K562 (cell line): ENCODE data around the gene TMPRSS11B. TPM values are rescaled to one million over a fixed set of nuclear protein-coding genes. Genes with fewer than 3 reads are reported as not detected.

ENCODE experiments used
- ATAC-seq: fragments of 200-7000 bp; cut with Tn5 transposase; 3 replicates; pipeline ENCODE4 v1.9.1; 2020; ENCODE audit warnings: moderate library complexity
- BruUV-seq: library from RNA; stranded (reverse); fragments of 400-500 nt; replicated peaks from 2 replicates; lab custom pipeline; 2021; lab: Mats Ljungman, UMichigan
- CTCF ChIA-PET: fragments of 300-600 bp; formaldehyde crosslinking; extraction: SDS; loops from one replicate; lab custom pipeline; 2021; ENCODE audit warnings: low intra/inter-chr PET ratio; lab: Yijun Ruan, JAX
- POLR2A ChIA-PET: fragments of 300-600, 350-650 bp; sonication (Branson Sonifier 250); formaldehyde crosslinking; extraction: SDS; loops from one replicate; lab custom pipeline; 2021; ENCODE audit warnings: antibody characterized with exemption, inconsistent platforms; lab: Yijun Ruan, JAX
- DNase-seq, 4 experiments: peaks; one replicate each; pipeline versions ENCODE4 v3.0.0 to v3.0.0-alpha.2; 2011 to 2018; ENCODE audit warnings: low spot score in 3 of 4, mixed read lengths in 3 of 4; ENCODE audit errors: extremely low read depth in 1 of 4
- FAIRE-seq: peaks from 2 replicates; lab custom pipeline; 2011; peaks lifted over from hg19 to GRCh38; lab: Jason Lieb, UNC
- H2AFZ ChIP-seq: 2 replicates; pipeline ENCODE4 v1.6.0; 2011; ENCODE audit warnings: low read depth, low read length, control low read depth, inconsistent platforms
- H3K27ac ChIP-seq: fragments of 200-600 bp; 3 replicates; pipeline ENCODE4 v1.8.0; 2011; ENCODE audit warnings: low read depth, mild to moderate bottlenecking, control low read depth, inconsistent platforms, low read length, moderate library complexity, mixed read lengths; ENCODE audit errors: extremely low read depth
- H3K27me3 ChIP-seq, 2 experiments: fragments of 300-600 bp in 1 of 2; 2 replicates in 1 of 2; 3 replicates in 1 of 2; pipeline versions ENCODE4 v1.6.0 to v1.8.0; 2011; ENCODE audit warnings: inconsistent platforms in 2 of 2, low read length in 2 of 2, mild to moderate bottlenecking in 1 of 2, mixed read lengths in 1 of 2, moderate library complexity in 1 of 2; ENCODE audit not compliant: control insufficient read depth in 2 of 2, insufficient read depth in 2 of 2
- H3K36me3 ChIP-seq: fragments of 300-600 bp; 3 replicates; pipeline ENCODE4 v1.8.0; 2011; ENCODE audit warnings: mild to moderate bottlenecking, low read length, inconsistent platforms; ENCODE audit not compliant: control insufficient read depth, insufficient read depth
- H3K4me1 ChIP-seq, 2 experiments: fragments of 200-600 bp in 1 of 2; replicated peaks in 1 of 2; 2 replicates in 1 of 2; 3 replicates in 1 of 2; pipeline versions ENCODE4 v1.5.1 to v1.8.0; 2011; ENCODE audit warnings: inconsistent platforms in 2 of 2, low read length in 2 of 2, mild to moderate bottlenecking in 1 of 2, mixed read lengths in 1 of 2, moderate library complexity in 1 of 2; ENCODE audit not compliant: control insufficient read depth in 2 of 2, insufficient read depth in 2 of 2
- H3K4me2 ChIP-seq: 2 replicates; pipeline ENCODE4 v1.6.1; 2011; ENCODE audit warnings: low read length, control low read depth, inconsistent platforms, mixed read lengths; ENCODE audit not compliant: insufficient read depth
- H3K4me3 ChIP-seq: fragments of 200-600 bp; sonication (generic), shearing (Covaris generic); 2 replicates; pipeline ENCODE4 v1.5.1; 2016; ENCODE audit warnings: control low read depth, inconsistent platforms
- H3K79me2 ChIP-seq: fragments of 200-600 bp; 3 replicates; pipeline ENCODE4 v1.8.0; 2011; ENCODE audit warnings: low read length, inconsistent platforms; ENCODE audit not compliant: control insufficient read depth, insufficient read depth
- H3K9ac ChIP-seq, 2 experiments: 2 replicates each; pipeline versions ENCODE4 v1.6.0 to v1.6.1; 2011; ENCODE audit warnings: low read depth in 2 of 2, low read length in 2 of 2, control low read depth in 1 of 2, inconsistent platforms in 1 of 2, mild to moderate bottlenecking in 1 of 2, mixed read lengths in 1 of 2; ENCODE audit not compliant: insufficient read depth in 1 of 2
- H3K9me1 ChIP-seq: one replicate; pipeline ENCODE4 v1.6.0; 2011; ENCODE audit warnings: inconsistent platforms, mild to moderate bottlenecking, low read length, moderate library complexity; ENCODE audit not compliant: control insufficient read depth, insufficient read depth
- H3K9me3 ChIP-seq: replicated peaks from 2 replicates; pipeline ENCODE4 v1.5.1; 2011; ENCODE audit warnings: low read depth, low read length, inconsistent platforms; ENCODE audit not compliant: control insufficient read depth, insufficient read depth
- H4K20me1 ChIP-seq: replicated peaks from 2 replicates; pipeline ENCODE4 v1.6.1; 2011; ENCODE audit warnings: low read length, inconsistent platforms, mixed read lengths; ENCODE audit not compliant: control insufficient read depth, insufficient read depth
- BMI1 ChIP-seq: fragments of 150-350 bp; IDR thresholded peaks from 2 replicates; pipeline ENCODE4 v1.6.1; 2014; ENCODE audit warnings: low read length
- C11orf30 ChIP-seq: fragments of 450-650 bp; IDR thresholded peaks from 2 replicates; pipeline ENCODE4 v1.6.1; 2016; ENCODE audit warnings: low read depth, mild to moderate bottlenecking
- KDM2B ChIP-seq: fragments of 250-450 bp; sonication (Bioruptor Pico); IDR thresholded peaks from 2 replicates; pipeline ENCODE4 v1.8.0; 2021; ENCODE audit warnings: mild to moderate bottlenecking, moderate library complexity
- MAFF ChIP-seq: IDR thresholded peaks from 2 replicates; pipeline ENCODE4 v1.6.1; 2012; ENCODE audit warnings: low read length, improper control_type of control experiment
- MAFG ChIP-seq: fragments of 450-650 bp; conservative IDR thresholded peaks from 2 replicates; pipeline ENCODE4 v1.6.1; 2016; ENCODE audit warnings: missing genetic modification characterization, missing compliant biosample characterization
- MAFK ChIP-seq: IDR thresholded peaks from 2 replicates; pipeline ENCODE4 v1.6.1; 2011; ENCODE audit warnings: low read length, improper control_type of control experiment
- MIER1 ChIP-seq: fragments of 450-650 bp; IDR thresholded peaks from 2 replicates; pipeline ENCODE4 v1.6.1; 2016; ENCODE audit warnings: antibody characterized with exemption, mild to moderate bottlenecking, low read depth
- POLR2A ChIP-seq: fragments of 450-650 bp; conservative IDR thresholded peaks from 2 replicates; pipeline ENCODE4 v1.6.1; 2016
- RFX1 ChIP-seq: fragments of 450-650 bp; IDR thresholded peaks from 2 replicates; pipeline ENCODE4 v1.6.1; 2016; ENCODE audit warnings: mild to moderate bottlenecking, moderate library complexity
- SRSF7 ChIP-seq: fragments of 200-400 bp; formaldehyde crosslinking; optimal IDR thresholded peaks from 2 replicates; pipeline ENCODE3; 2017; ENCODE audit warnings: mild to moderate bottlenecking, low read depth, low read length
- YBX1 ChIP-seq: fragments of 450-650 bp; IDR thresholded peaks from 2 replicates; pipeline ENCODE4 v1.7.1; 2016; ENCODE audit warnings: mild to moderate bottlenecking
- ZNF316 ChIP-seq: fragments of 450-650 bp; IDR thresholded peaks from 2 replicates; pipeline ENCODE4 v1.6.1; 2016
- WGBS: fragments of 100-300 bp; shearing (Covaris generic); methylation state at CpG from one replicate; pipeline ENCODE4 v1.1.6; 2016; ENCODE audit warnings: low coverage, mixed read lengths; ENCODE audit not compliant: insufficient coverage; ENCODE audit errors: missing lambda C conversion rate; 5-methylcytosine and 5-hydroxymethylcytosine counted together
- in situ Hi-C: fragments of 300-500 bp; cut with MboI; formaldehyde crosslinking; loops from 4 replicates; pipeline ENCODE4 v1.15.0; 2018; ENCODE audit warnings: inconsistent platforms, mixed read lengths
- intact Hi-C: fragments of 100-400 bp; cut with micrococcal nuclease; formaldehyde crosslinking; loops from 2 replicates; pipeline ENCODE4 v1.14.2; 2022
- polyA plus RNA-seq, 8 experiments: library from polyadenylated mRNA; depleted of rRNA in 4 of 8; stranded (reverse) in 5 of 8; unstranded in 3 of 8; fragments of >200 nt; fragmentation: Nextera tagmentation in 2 of 8; fragmentation: Illumina TruSeq in 1 of 8; extraction: Ambion mirVana in 2 of 8; extraction: Trizol in 1 of 8; gene quantifications; 2 replicates each; pipeline versions ENCODE4 v1.2.1 to v1.2.3, GENCODE V29; 2011 to 2014; ENCODE audit warnings: inconsistent platforms in 1 of 8, missing spikeins in 1 of 8
- total RNA-seq, 7 experiments: library from RNA; depleted of rRNA in 6 of 7; stranded (reverse); fragments of >200 nt in 6 of 7; fragmentation: Illumina TruSeq in 2 of 7; extraction: Trizol in 2 of 7; gene quantifications; 2 replicates each; pipeline versions ENCODE4 v1.2.1 to v1.2.3, GENCODE V29; 2011 to 2021; ENCODE audit warnings: low replicate concordance in 1 of 7

TMPRSS11B gene
- total and polyA plus RNA-seq, 9 of the 15 experiments (the other 6 are each of a cell fraction or from before 2014, with no cell fraction given), result 0.03 to 0.07 TPM; not detected in 7

DNA sequence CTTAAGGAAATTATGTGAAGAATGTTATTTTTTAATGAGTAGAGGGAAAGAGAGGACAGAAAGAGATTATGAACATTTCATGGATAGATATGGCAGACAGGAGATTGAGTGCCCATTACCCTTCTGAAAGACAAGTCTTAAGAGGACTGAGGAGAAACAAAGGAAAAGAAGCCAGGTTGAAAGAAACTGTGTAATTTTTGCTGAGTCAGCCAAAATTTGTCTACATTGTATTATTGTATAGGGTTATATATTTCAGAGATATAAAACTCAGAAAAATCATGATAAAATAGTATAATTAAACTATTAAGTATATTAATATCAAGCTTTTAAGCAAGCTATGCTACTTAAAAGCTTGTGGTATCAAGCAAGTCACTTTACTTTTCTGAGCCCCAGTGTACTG is 4.9 kb downstream of the TMPRSS11B start:
- in situ Hi-C loops (no loop called here), intact Hi-C loops (no loop called here)
- TF ChIP-seq MAFK (peak; percentile 100), ZNF316 (peak; percentile 98), MAFG (tag) (peak; percentile 97), C11orf30 (peak; percentile 95), MIER1 (no peak), MAFF (peak; percentile 99), POLR2A (no peak)
- Histone ChIP-seq H3K9ac (no peak overlapping the region), H3K4me1 (no peaks in the 10 kb centered on the region), H2AFZ (no peak overlapping the region), H3K4me3 (no peak overlapping the region), H3K27me3 (no peaks in the 10 kb centered on the region), H3K4me2 (no peak overlapping the region), H3K79me2 (no peaks in the 10 kb centered on the region), H3K36me3 (no peaks in the 10 kb centered on the region), H3K9me1 (no peaks in the 10 kb centered on the region), H3K27ac (no peak overlapping the region), H3K9me3 (no peaks in the 10 kb centered on the region), H4K20me1 (no peaks in the 10 kb centered on the region)
- BruUV-seq, result no TSS peak
- POLR2A ChIA-PET, result interaction anchor here (1.3 kb wide), 1 partner anchor 15 kb away, joined by 3 read pairs; no protein-coding TSS in a partner anchor
- FAIRE-seq, result no peak
- no peak for ATAC-seq
- DNase-seq, result no peak
- CTCF ChIA-PET, result no interaction called here

DNA sequence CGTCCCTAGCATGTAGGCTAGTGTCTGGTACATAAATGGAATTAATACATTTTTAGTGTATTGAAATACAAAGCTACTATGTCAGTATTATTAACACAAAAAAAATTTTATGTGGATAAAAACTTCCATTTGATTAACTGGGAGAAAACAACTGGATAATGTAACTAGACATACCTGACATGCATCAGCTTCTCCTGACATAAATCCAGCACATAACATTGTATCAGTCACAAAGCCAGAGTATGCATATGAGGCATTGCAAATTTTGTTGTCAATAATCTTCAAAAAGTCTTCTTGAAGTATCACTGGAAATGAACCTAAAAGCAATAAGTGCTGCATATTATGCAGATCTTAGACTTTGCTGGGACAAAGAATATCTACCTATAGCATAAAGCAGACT is 16.9 kb downstream of the TMPRSS11B start:
- H3K36me3 ChIP-seq, result no peaks in the 10 kb centered on the region
- TF ChIP-seq YBX1, result no peak
- TF ChIP-seq BMI1, result no peak
- TF ChIP-seq RFX1, result no peak
- no peak for TF ChIP-seq SRSF7
- TF ChIP-seq KDM2B (CRISPR knock-in tag), result no peak
- no peak for FAIRE-seq
- H3K4me1 ChIP-seq, result no peaks in the 10 kb centered on the region
- no peak overlapping the region for H3K9ac ChIP-seq
- H2AFZ ChIP-seq, result no peak overlapping the region
- H3K79me2 ChIP-seq, result no peaks in the 10 kb centered on the region
- H3K9me1 ChIP-seq, result no peaks in the 10 kb centered on the region
- intact Hi-C loops, result no loop called here
- H3K4me2 ChIP-seq, result no peak overlapping the region
- ChIA-PET CTCF (no interaction called here), POLR2A (interaction anchor here (0.6 kb wide), 1 partner anchor 141 kb away, joined by 3 read pairs; no protein-coding TSS in a partner anchor)
- ATAC-seq, result no peak
- in situ Hi-C loops, result no loop called here
- H4K20me1 ChIP-seq, result no peaks in the 10 kb centered on the region
- H3K27ac ChIP-seq, result no peak overlapping the region
- H3K27me3 ChIP-seq, result no peaks in the 10 kb centered on the region
- no peaks in the 10 kb centered on the region for H3K9me3 ChIP-seq
- no peak for DNase-seq
- BruUV-seq, result no TSS peak
- H3K4me3 ChIP-seq, result no peak overlapping the region
- 0% methylated on average over 1 of the region's 1 CpG for WGBS
